HepG2 (cell line): ENCODE data around the gene SDK1. TPM values are rescaled to one million over a fixed set of nuclear protein-coding genes. Genes with fewer than 3 reads are reported as not detected.

Experiments used
- ATAC-seq: fragments of 200-7000 bp; cut with Tn5 transposase; 3 replicates; pipeline ENCODE4 v1.9.1; 2020; ENCODE audit warnings: mild to moderate bottlenecking, moderate library complexity
- BruUV-seq: library from RNA; stranded (reverse); fragments of 400-500 nt; replicated peaks from 2 replicates; lab custom pipeline; 2021; lab: Mats Ljungman, UMichigan
- CTCF ChIA-PET: fragments of 300-600 bp; formaldehyde crosslinking; extraction: SDS; loops from one replicate; lab custom pipeline; 2021; ENCODE audit warnings: low total read pairs, inconsistent platforms, low intra/inter-chr PET ratio; lab: Yijun Ruan, JAX
- POLR2A ChIA-PET: fragments of 350-600 bp; sonication (Branson Sonifier 250); formaldehyde crosslinking; loops from one replicate; lab custom pipeline; 2020; ENCODE audit warnings: antibody characterized with exemption, inconsistent platforms; lab: Yijun Ruan, JAX
- DNase-seq: peaks from one replicate; pipeline ENCODE4 v3.0.0-alpha.2; 2015; ENCODE audit warnings: low spot score
- FAIRE-seq: peaks from 3 replicates; lab custom pipeline; 2011; peaks lifted over from hg19 to GRCh38; lab: Jason Lieb, UNC
- H2AFZ ChIP-seq: one replicate; pipeline ENCODE4 v1.6.1; 2011; ENCODE audit warnings: low read length, inconsistent platforms
- H3K27ac ChIP-seq: fragments of 300-600 bp; 3 replicates; pipeline ENCODE4 v1.8.0; 2011; ENCODE audit warnings: mixed run types, mild to moderate bottlenecking, mixed read lengths, low read length, inconsistent platforms; ENCODE audit not compliant: insufficient read depth; ENCODE audit errors: extremely low read length
- H3K27me3 ChIP-seq, 2 experiments: fragments of 200-600 bp in 1 of 2; 2 replicates in 1 of 2; 3 replicates in 1 of 2; pipeline versions ENCODE4 v1.6.0 to v1.8.0; 2011; ENCODE audit warnings: low read length in 2 of 2, mild to moderate bottlenecking in 2 of 2, moderate library complexity in 2 of 2, inconsistent platforms in 1 of 2; ENCODE audit not compliant: insufficient read depth in 2 of 2, control insufficient read depth in 1 of 2
- H3K36me3 ChIP-seq, 2 experiments: fragments of 200-600 bp in 1 of 2; replicated peaks in 1 of 2; 2 replicates in 1 of 2; 3 replicates in 1 of 2; pipeline versions ENCODE4 v1.5.1 to v1.8.0; 2011; ENCODE audit warnings: low read length in 2 of 2, inconsistent platforms in 1 of 2; ENCODE audit not compliant: insufficient read depth in 2 of 2, control insufficient read depth in 1 of 2
- H3K4me1 ChIP-seq: 2 replicates; pipeline ENCODE4 v1.5.1; 2012; ENCODE audit warnings: low read length, inconsistent platforms; ENCODE audit not compliant: insufficient read depth
- H3K4me2 ChIP-seq: 2 replicates; pipeline ENCODE4 v1.6.0; 2011; ENCODE audit warnings: low read depth, low read length, inconsistent platforms
- H3K4me3 ChIP-seq, 3 experiments: fragments of 200-600 bp in 1 of 3; sonication (generic), shearing (Covaris generic) in 1 of 3; replicated peaks in 1 of 3; 2 replicates each; pipeline ENCODE4 v1.5.1; 2011 to 2016; ENCODE audit warnings: low read length in 3 of 3, inconsistent platforms in 2 of 3, low read depth in 2 of 3, mild to moderate bottlenecking in 2 of 3, control low read depth in 1 of 3, mixed read lengths in 1 of 3; ENCODE audit not compliant: insufficient read depth in 1 of 3
- H3K79me2 ChIP-seq: one replicate; pipeline ENCODE4 v1.6.1; 2011; ENCODE audit warnings: low read length, inconsistent platforms; ENCODE audit not compliant: insufficient read depth
- H3K9ac ChIP-seq: 2 replicates; pipeline ENCODE4 v1.6.0; 2011; ENCODE audit warnings: mild to moderate bottlenecking, low read depth, low read length, inconsistent platforms; ENCODE audit not compliant: insufficient read depth
- H3K9me3 ChIP-seq: 2 replicates; pipeline ENCODE4 v1.5.1; 2012; ENCODE audit warnings: mild to moderate bottlenecking, low read length
- H4K20me1 ChIP-seq: 2 replicates; pipeline ENCODE4 v1.6.0; 2011; ENCODE audit warnings: inconsistent platforms, mild to moderate bottlenecking, low read length, moderate library complexity; ENCODE audit not compliant: insufficient read depth
- DNMT1 ChIP-seq: sonication (generic); formaldehyde crosslinking; IDR thresholded peaks from 2 replicates; pipeline ENCODE4 v1.5.1; 2020; ENCODE audit warnings: mild to moderate bottlenecking, missing genetic modification reagents
- ELF4 ChIP-seq: sonication (generic); formaldehyde crosslinking; IDR thresholded peaks from 2 replicates; pipeline ENCODE4 v1.5.0; 2020; ENCODE audit warnings: missing genetic modification reagents, mild to moderate bottlenecking, moderate library complexity, borderline replicate concordance
- EZH2 ChIP-seq: conservative IDR thresholded peaks from 2 replicates; pipeline ENCODE4 v1.6.1; 2012; ENCODE audit warnings: mild to moderate bottlenecking, low read depth, low read length, moderate library complexity
- HDAC6 ChIP-seq: fragments of 200-600 bp; sonication (generic); IDR thresholded peaks from 2 replicates; pipeline ENCODE4 v1.7.0; 2017; ENCODE audit warnings: mild to moderate bottlenecking, antibody characterized with exemption, low read length, low read depth
- JUND ChIP-seq: sonication (generic); formaldehyde crosslinking; IDR thresholded peaks from 2 replicates; pipeline ENCODE4 v1.8.0; 2022; ENCODE audit warnings: mild to moderate bottlenecking, missing genetic modification reagents
- MYC ChIP-seq: sonication (generic); formaldehyde crosslinking; IDR thresholded peaks from 2 replicates; pipeline ENCODE4 v1.9.0; 2021; ENCODE audit warnings: missing genetic modification reagents, borderline replicate concordance
- PITX1 ChIP-seq: sonication (generic); formaldehyde crosslinking; IDR thresholded peaks from 2 replicates; pipeline ENCODE4 v1.5.1; 2020; ENCODE audit warnings: mild to moderate bottlenecking, missing genetic modification reagents
- SAP130 ChIP-seq: IDR thresholded peaks from 2 replicates; pipeline ENCODE4 v1.6.1; 2016; ENCODE audit warnings: low read depth
- SIN3B ChIP-seq: fragments of 150-350 bp; IDR thresholded peaks from 2 replicates; pipeline ENCODE4 v1.6.1; 2014; ENCODE audit warnings: low read length
- ZNF180 ChIP-seq: sonication (generic); formaldehyde crosslinking; IDR thresholded peaks from 2 replicates; pipeline ENCODE4 v1.4.0; 2020; ENCODE audit warnings: low read depth, missing genetic modification reagents, borderline replicate concordance
- ZZZ3 ChIP-seq: sonication (generic); formaldehyde crosslinking; IDR thresholded peaks from 2 replicates; pipeline ENCODE4 v1.4.0; 2020; ENCODE audit warnings: missing genetic modification reagents, mild to moderate bottlenecking, borderline replicate concordance
- WGBS: methylation state at CpG from one replicate; pipeline ENCODE4 v1.1.6; 2017; ENCODE audit warnings: low lambda C conversion rate; 5-methylcytosine and 5-hydroxymethylcytosine counted together
- in situ Hi-C: cut with HindIII; loops from 2 replicates; pipeline ENCODE4 v1.10.0; 2017; ENCODE audit warnings: low pct_unique_long_range_greater_than_20kb; ENCODE audit not compliant: extremely low pct_ligation_motif_present
- intact Hi-C: fragments of 100-400 bp; cut with micrococcal nuclease; formaldehyde crosslinking; loops from one replicate; pipeline ENCODE4 v1.10.0; 2022; ENCODE audit not compliant: unreplicated experiment
- polyA plus RNA-seq, 8 experiments: library from polyadenylated mRNA; depleted of rRNA in 3 of 8; stranded (reverse) in 7 of 8; unstranded in 1 of 8; fragments of >200 nt; fragmentation: Illumina TruSeq in 4 of 8; extraction: Trizol in 4 of 8; gene quantifications; 2 replicates each; pipeline versions ENCODE4 v1.2.1 to v1.2.3, GENCODE V29; 2011 to 2016; ENCODE audit warnings: low read depth in 4 of 8, missing spikeins in 1 of 8, mixed read lengths in 1 of 8; ENCODE audit not compliant: insufficient read depth in 1 of 8
- total RNA-seq, 5 experiments: library from RNA; depleted of rRNA; stranded (reverse); fragments of >200 nt; fragmentation: Illumina TruSeq; extraction: Trizol; gene quantifications; 2 replicates each; pipeline ENCODE4 v1.2.3, GENCODE V29; 2016; ENCODE audit warnings: low read depth in 1 of 5
- TF ChIP-seq, protein P1 (sequence below): IDR thresholded peaks from 2 replicates; pipeline ENCODE4 v1.6.1; 2016; ENCODE audit warnings: mild to moderate bottlenecking, missing biosample characterization, missing genetic modification reagents
- TF ChIP-seq, protein P2 (sequence below): sonication (generic); formaldehyde crosslinking; IDR thresholded peaks from 2 replicates; pipeline ENCODE4 v1.4.0; 2020; ENCODE audit warnings: missing genetic modification reagents

The SDK1 gene
- total and polyA plus RNA-seq, 2 of the 13 experiments (the other 11 are each of a cell fraction or from before 2014, with no cell fraction given) = 0.35 to 2.4 TPM

DNA sequence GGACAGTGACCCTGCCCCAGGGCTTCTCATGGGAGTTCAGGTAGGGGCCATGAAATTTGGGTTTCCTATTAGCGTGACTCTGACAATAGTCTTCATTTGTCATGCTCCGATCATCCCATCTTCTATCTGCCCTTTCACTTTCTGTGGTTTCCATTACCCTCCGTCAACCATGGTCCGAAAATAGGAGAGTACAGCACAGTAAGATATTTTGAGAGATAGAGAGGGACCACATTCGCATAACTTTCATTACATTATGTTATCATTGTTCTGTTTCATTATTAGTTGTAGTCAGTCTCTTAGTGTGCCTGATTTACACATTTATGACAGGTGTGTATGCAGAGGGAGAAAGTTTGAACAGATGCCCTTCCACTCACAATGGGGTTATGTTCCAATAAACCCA, 649.2 kb downstream of the SDK1 start:
- WGBS = 95% methylated on average over 5 of the region's 5 CpGs
- no peaks in the 10 kb centered on the region for H3K9me3 ChIP-seq
- ATAC-seq (no peak), DNase-seq (no peak), FAIRE-seq (no peak)
- H4K20me1 ChIP-seq = no peaks in the 10 kb centered on the region
- in situ Hi-C loops (no loop called here), intact Hi-C loops (no loop called here)
- H3K4me2 ChIP-seq = no peak overlapping the region
- ChIA-PET CTCF (no interaction called here), POLR2A (no interaction called here)
- H2AFZ ChIP-seq = no peak overlapping the region
- no peaks in the 10 kb centered on the region for H3K79me2 ChIP-seq
- BruUV-seq = no TSS peak
- no peaks in the 10 kb centered on the region for H3K27me3 ChIP-seq
- no peak for TF ChIP-seq ELF4
- TF ChIP-seq ZZZ3 = no peak
- TF ChIP-seq SIN3B = no peak
- no peak for TF ChIP-seq JUND (CRISPR knock-in tag)
- TF ChIP-seq MYC (CRISPR knock-in tag) = no peak
- TF ChIP-seq SAP130 (CRISPR knock-in tag) = no peak
- no peak for TF ChIP-seq HDAC6
- TF ChIP-seq, protein P1, sequence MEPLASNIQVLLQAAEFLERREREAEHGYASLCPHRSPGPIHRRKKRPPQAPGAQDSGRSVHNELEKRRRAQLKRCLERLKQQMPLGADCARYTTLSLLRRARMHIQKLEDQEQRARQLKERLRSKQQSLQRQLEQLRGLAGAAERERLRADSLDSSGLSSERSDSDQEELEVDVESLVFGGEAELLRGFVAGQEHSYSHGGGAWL = no peak
- no peak for TF ChIP-seq ZNF180 (CRISPR knock-in tag)
- no peak for TF ChIP-seq PITX1 (CRISPR knock-in tag)
- TF ChIP-seq, protein P2, sequence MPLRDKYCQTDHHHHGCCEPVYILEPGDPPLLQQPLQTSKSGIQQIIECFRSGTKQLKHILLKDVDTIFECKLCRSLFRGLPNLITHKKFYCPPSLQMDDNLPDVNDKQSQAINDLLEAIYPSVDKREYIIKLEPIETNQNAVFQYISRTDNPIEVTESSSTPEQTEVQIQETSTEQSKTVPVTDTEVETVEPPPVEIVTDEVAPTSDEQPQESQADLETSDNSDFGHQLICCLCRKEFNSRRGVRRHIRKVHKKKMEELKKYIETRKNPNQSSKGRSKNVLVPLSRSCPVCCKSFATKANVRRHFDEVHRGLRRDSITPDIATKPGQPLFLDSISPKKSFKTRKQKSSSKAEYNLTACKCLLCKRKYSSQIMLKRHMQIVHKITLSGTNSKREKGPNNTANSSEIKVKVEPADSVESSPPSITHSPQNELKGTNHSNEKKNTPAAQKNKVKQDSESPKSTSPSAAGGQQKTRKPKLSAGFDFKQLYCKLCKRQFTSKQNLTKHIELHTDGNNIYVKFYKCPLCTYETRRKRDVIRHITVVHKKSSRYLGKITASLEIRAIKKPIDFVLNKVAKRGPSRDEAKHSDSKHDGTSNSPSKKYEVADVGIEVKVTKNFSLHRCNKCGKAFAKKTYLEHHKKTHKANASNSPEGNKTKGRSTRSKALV (CRISPR knock-in tag) = no peak
- no peak for TF ChIP-seq DNMT1 (CRISPR knock-in tag)
- no peak for TF ChIP-seq EZH2
- H3K27ac ChIP-seq = no peak overlapping the region
- H3K36me3 ChIP-seq = peaks cover 0 to 3% of the 10 kb centered on the region in 2 experiments; a peak in 2 of 5 replicates
- H3K4me3 ChIP-seq = no peak overlapping the region
- H3K9ac ChIP-seq = no peak overlapping the region
- peaks cover 51% of the 10 kb centered on the region for H3K4me1 ChIP-seq
